B cell (primary cell): ENCODE data around the gene HRNR. TPM values are rescaled to one million over a fixed set of nuclear protein-coding genes. Genes with fewer than 3 reads are reported as not detected.

ENCODE experiments used
- ATAC-seq: fragments of 200-7000 bp; cut with Tn5 transposase; one replicate; pipeline ENCODE4 v1.10.0; 2021; ENCODE audit warnings: low read depth, mild to moderate bottlenecking, moderate number of reproducible peaks, moderate library complexity
- CTCF ChIA-PET: fragments of 350-600 bp; sonication (Branson Sonifier 250); formaldehyde crosslinking; loops from one replicate; lab custom pipeline; 2021; ENCODE audit warnings: antibody characterized with exemption, inconsistent platforms; lab: Charles Lee
- POLR2A ChIA-PET: fragments of 350-600 bp; sonication (Branson Sonifier 250); formaldehyde crosslinking; loops from one replicate; lab custom pipeline; 2021; ENCODE audit warnings: antibody characterized with exemption; lab: Charles Lee
- DNase-seq: peaks from one replicate; pipeline ENCODE4 v3.0.0; 2013
- H2AFZ ChIP-seq: 2 replicates; pipeline ENCODE4 v1.6.1; 2012; ENCODE audit warnings: mild to moderate bottlenecking, low read depth, low read length; ENCODE audit not compliant: insufficient read depth, poor library complexity, severe bottlenecking
- H3K27ac ChIP-seq, 2 donors: 1 replicate in 1 of 2; 2 replicates in 1 of 2; pipeline ENCODE4 v1.5.1; 2012 to 2013; ENCODE audit warnings: low read length in 2 of 2, mild to moderate bottlenecking in 2 of 2, moderate library complexity in 1 of 2
- H3K27me3 ChIP-seq, 4 experiments: fragments of 200-600 bp in 1 of 4; sonication (generic) in 1 of 4; replicated peaks in 1 of 4; 1 replicate in 2 of 4; 2 replicates in 2 of 4; pipeline versions ENCODE4 v1.6.1 to v1.7.0; 2013 to 2016; ENCODE audit warnings: low read length in 3 of 4, mild to moderate bottlenecking in 2 of 4, mixed read lengths in 1 of 4, moderate library complexity in 1 of 4; ENCODE audit not compliant: insufficient read depth in 4 of 4, control insufficient read depth in 3 of 4; ENCODE audit errors: control extremely low read depth in 1 of 4
- H3K36me3 ChIP-seq, 2 experiments: replicated peaks in 1 of 2; 1 replicate in 1 of 2; 2 replicates in 1 of 2; pipeline versions ENCODE4 v1.6.1 to v1.7.1; 2013; ENCODE audit warnings: low read length in 1 of 2; ENCODE audit not compliant: insufficient read depth in 2 of 2, control insufficient read depth in 1 of 2; ENCODE audit errors: control extremely low read depth in 1 of 2, extremely low read depth in 1 of 2
- H3K4me1 ChIP-seq, 2 donors: fragments of 200-600 bp in 1 of 2; sonication (generic) in 1 of 2; 1 replicate in 1 of 2; 2 replicates in 1 of 2; pipeline versions ENCODE4 v1.5.1 to v1.6.1; 2013 to 2017; ENCODE audit warnings: low read length in 2 of 2; ENCODE audit not compliant: control insufficient read depth in 2 of 2, insufficient read depth in 2 of 2
- H3K4me2 ChIP-seq: replicated peaks from 2 replicates; pipeline ENCODE3; 2012; ENCODE audit warnings: mild to moderate bottlenecking, low read depth, low read length; ENCODE audit not compliant: poor library complexity, severe bottlenecking
- H3K4me3 ChIP-seq, 5 experiments: fragments of 200-600 bp in 1 of 5; sonication (generic) in 1 of 5; 1 replicate in 3 of 5; 2 replicates in 2 of 5; pipeline versions ENCODE4 v1.5.1 to v1.7.0; 2011 to 2016; ENCODE audit warnings: low read length in 4 of 5, mild to moderate bottlenecking in 4 of 5, low read depth in 2 of 5, control low read depth in 1 of 5, moderate library complexity in 1 of 5; ENCODE audit not compliant: insufficient read depth in 1 of 5; ENCODE audit errors: control extremely low read depth in 1 of 5, extremely low read depth in 1 of 5
- H3K79me2 ChIP-seq: fragments of 200-600 bp; sonication (generic); one replicate; pipeline ENCODE4 v1.6.0; 2016; ENCODE audit warnings: low read length; ENCODE audit not compliant: control insufficient read depth, insufficient read depth
- H3K9ac ChIP-seq: fragments of 200-600 bp; sonication (generic); 2 replicates; pipeline ENCODE4 v1.6.1; 2017; ENCODE audit warnings: mild to moderate bottlenecking, low read length, moderate library complexity
- H3K9me3 ChIP-seq, 3 donors: one replicate each; pipeline versions ENCODE4 v1.6.1 to v1.7.1; 2013; ENCODE audit warnings: low read length in 2 of 3; ENCODE audit not compliant: control insufficient read depth in 2 of 3, insufficient read depth in 1 of 3; ENCODE audit errors: control extremely low read depth in 1 of 3
- H4K20me1 ChIP-seq: 2 replicates; pipeline ENCODE4 v1.6.0; 2012; ENCODE audit warnings: mild to moderate bottlenecking, low read length; ENCODE audit not compliant: insufficient read depth, control insufficient read depth, poor library complexity, severe bottlenecking
- H3K27ac Mint-ChIP-seq: one replicate; pipeline ENCODE4 v1.8.0; 2021; ENCODE audit warnings: mixed read lengths
- H3K27me3 Mint-ChIP-seq: one replicate; pipeline ENCODE4 v1.8.0; 2021; ENCODE audit warnings: mixed read lengths
- H3K4me1 Mint-ChIP-seq: one replicate; pipeline ENCODE4 v1.8.0; 2021; ENCODE audit warnings: mixed read lengths
- H3K4me3 Mint-ChIP-seq: one replicate; pipeline ENCODE4 v1.8.0; 2021; ENCODE audit warnings: mixed read lengths
- H3K9me3 Mint-ChIP-seq: one replicate; pipeline ENCODE4 v1.8.0; 2022; ENCODE audit warnings: mixed read lengths; ENCODE audit not compliant: insufficient read depth
- EZH2 ChIP-seq: IDR thresholded peaks from 2 replicates; pipeline ENCODE4 v1.6.1; 2012; ENCODE audit warnings: borderline replicate concordance, low read depth, mild to moderate bottlenecking, moderate library complexity, low read length; ENCODE audit not compliant: insufficient read depth, poor library complexity, severe bottlenecking
- WGBS: methylation state at CpG from one replicate; pipeline ENCODE4 v1.1.5; 2013; ENCODE audit warnings: missing lambda C conversion rate; ENCODE audit not compliant: insufficient coverage; 5-methylcytosine and 5-hydroxymethylcytosine counted together
- intact Hi-C: fragments of 100-400 bp; cut with micrococcal nuclease; formaldehyde crosslinking; loops from one replicate; pipeline ENCODE4 v1.10.0; 2022
- polyA plus RNA-seq: library from polyadenylated mRNA; depleted of rRNA; stranded (reverse); fragments of >200 nt; gene quantifications from 2 replicates; pipeline ENCODE4 v1.2.3, GENCODE V29; 2012
- total RNA-seq, 2 donors: library from RNA; stranded (reverse); fragments of 120-200 nt in 1 of 2; gene quantifications; 1 replicate in 1 of 2; 2 replicates in 1 of 2; pipeline versions ENCODE4 v1.2.3 to v1.2.4, GENCODE V29; 2013 to 2022
- TF ChIP-seq, protein P1 (sequence below): fragments of 200-600 bp; IDR thresholded peaks from one replicate; pipeline ENCODE4 v1.8.0; 2022; ENCODE audit warnings: antibody characterized with exemption, mild to moderate bottlenecking

The HRNR gene
- total and polyA plus RNA-seq, 2 donors (not counting 1 experiment from before 2014, with no cell fraction given): not detected

DNA sequence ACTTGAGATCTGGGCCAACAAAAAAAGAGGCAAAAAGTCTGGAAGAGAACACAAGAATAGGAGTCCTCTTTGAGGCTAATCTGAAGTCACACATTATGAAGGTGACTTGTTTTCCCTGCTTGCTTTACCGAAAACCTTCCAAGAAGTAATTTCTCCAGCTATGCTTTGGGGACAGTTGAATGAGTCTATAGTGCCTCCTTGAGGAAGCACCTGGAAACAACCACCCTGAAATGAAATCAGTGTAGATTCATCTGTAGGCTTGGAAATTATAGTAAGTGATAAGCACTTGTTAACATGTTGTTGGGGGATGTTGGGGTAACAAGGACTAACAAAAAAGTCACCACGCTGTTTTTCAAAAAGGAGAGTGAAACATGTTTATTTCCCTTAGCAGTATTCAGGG lies 41.6 kb downstream of the HRNR start:
- Histone ChIP-seq H2AFZ (no peak overlapping the region), H4K20me1 (no peaks in the 10 kb centered on the region), H3K79me2 (no peaks in the 10 kb centered on the region), H3K27ac (no peak overlapping the region), H3K4me3 (no peak overlapping the region), H3K4me1 (no peaks in the 10 kb centered on the region), H3K4me2 (no peak overlapping the region), H3K36me3 (no peaks in the 10 kb centered on the region), H3K9ac (no peak overlapping the region), H3K27me3 (peaks cover 0 to 17% (median 2%) of the 10 kb centered on the region in 4 experiments), H3K9me3 (no peaks in the 10 kb centered on the region)
- CTCF ChIA-PET: interaction anchor here (0.7 to 8.4 kb wide), 4 partner anchors 8 to 276 kb away, joined by 3 to 138 read pairs (median 67); no protein-coding TSS in a partner anchor
- no CpG with 5 or more reads among the region's 2 CpGs for WGBS
- intact Hi-C loops: no loop called here
- peaks cover 33% of the 10 kb centered on the region for H3K27me3 Mint-ChIP-seq
- no peak overlapping the region for H3K27ac Mint-ChIP-seq
- no peak for DNase-seq
- POLR2A ChIA-PET: no interaction called here
- no peak for TF ChIP-seq EZH2
- TF ChIP-seq, protein P1, sequence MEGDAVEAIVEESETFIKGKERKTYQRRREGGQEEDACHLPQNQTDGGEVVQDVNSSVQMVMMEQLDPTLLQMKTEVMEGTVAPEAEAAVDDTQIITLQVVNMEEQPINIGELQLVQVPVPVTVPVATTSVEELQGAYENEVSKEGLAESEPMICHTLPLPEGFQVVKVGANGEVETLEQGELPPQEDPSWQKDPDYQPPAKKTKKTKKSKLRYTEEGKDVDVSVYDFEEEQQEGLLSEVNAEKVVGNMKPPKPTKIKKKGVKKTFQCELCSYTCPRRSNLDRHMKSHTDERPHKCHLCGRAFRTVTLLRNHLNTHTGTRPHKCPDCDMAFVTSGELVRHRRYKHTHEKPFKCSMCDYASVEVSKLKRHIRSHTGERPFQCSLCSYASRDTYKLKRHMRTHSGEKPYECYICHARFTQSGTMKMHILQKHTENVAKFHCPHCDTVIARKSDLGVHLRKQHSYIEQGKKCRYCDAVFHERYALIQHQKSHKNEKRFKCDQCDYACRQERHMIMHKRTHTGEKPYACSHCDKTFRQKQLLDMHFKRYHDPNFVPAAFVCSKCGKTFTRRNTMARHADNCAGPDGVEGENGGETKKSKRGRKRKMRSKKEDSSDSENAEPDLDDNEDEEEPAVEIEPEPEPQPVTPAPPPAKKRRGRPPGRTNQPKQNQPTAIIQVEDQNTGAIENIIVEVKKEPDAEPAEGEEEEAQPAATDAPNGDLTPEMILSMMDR: no peak
- H3K4me1 Mint-ChIP-seq: peaks cover 1% of the 10 kb centered on the region
- no peaks in the 10 kb centered on the region for H3K9me3 Mint-ChIP-seq
- ATAC-seq: no peak
- H3K4me3 Mint-ChIP-seq: no peak overlapping the region

DNA sequence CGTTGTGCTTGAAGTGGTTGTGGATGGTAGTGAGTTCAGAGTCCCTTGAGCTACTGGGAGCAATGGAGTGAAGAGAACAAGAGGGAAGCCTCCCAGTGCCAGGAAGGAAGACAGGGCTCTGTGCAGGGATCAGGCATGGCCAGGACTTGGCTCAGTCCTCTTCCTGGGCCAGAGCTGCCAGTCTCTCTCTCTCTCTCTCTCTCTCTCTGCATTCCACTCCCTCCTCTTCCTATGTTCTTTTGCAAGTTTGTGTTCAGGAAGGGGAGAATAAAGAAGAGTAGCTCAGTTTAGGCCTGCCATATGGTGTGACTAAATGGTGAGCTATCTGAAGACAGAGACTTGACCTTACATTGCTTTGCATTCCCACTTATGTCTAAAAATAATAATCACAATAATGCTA lies 44.4 kb downstream of the HRNR start:
- no peaks in the 10 kb centered on the region for H4K20me1 ChIP-seq
- no peak overlapping the region for H3K4me3 Mint-ChIP-seq
- TF ChIP-seq, protein P1: no peak
- no peak for TF ChIP-seq EZH2
- H3K9ac ChIP-seq: no peak overlapping the region
- WGBS: 60% methylated on average over 1 of the region's 1 CpG
- no peak for DNase-seq
- intact Hi-C loops: no loop called here
- no peak overlapping the region for H3K27ac ChIP-seq
- no peak overlapping the region for H3K4me3 ChIP-seq
- no peak overlapping the region for H3K4me2 ChIP-seq
- H3K27me3 Mint-ChIP-seq: peaks cover 37% of the 10 kb centered on the region
- CTCF ChIA-PET: interaction anchor here (1.4 to 2.9 kb wide), 2 partner anchors 9 to 125 kb away, joined by 3 to 8 read pairs; no protein-coding TSS in a partner anchor
- no peaks in the 10 kb centered on the region for H3K79me2 ChIP-seq
- no peak for ATAC-seq
- H3K9me3 ChIP-seq: peaks cover 0 to 1% (median 0%) of the 10 kb centered on the region in 3 donors
- no peaks in the 10 kb centered on the region for H3K9me3 Mint-ChIP-seq
- H3K4me1 Mint-ChIP-seq: no peaks in the 10 kb centered on the region
- H3K27me3 ChIP-seq: peaks cover 0 to 10% (median 3%) of the 10 kb centered on the region in 4 experiments
- no peak overlapping the region for H2AFZ ChIP-seq
- H3K27ac Mint-ChIP-seq: no peak overlapping the region
- H3K36me3 ChIP-seq: no peaks in the 10 kb centered on the region
- POLR2A ChIA-PET: no interaction called here
- H3K4me1 ChIP-seq: no peaks in the 10 kb centered on the region
